HG03064 (cell line): Measurements from ENCODE around the gene GAN.

Experiments
- ATAC-seq: cut with Tn5 transposase; IDR thresholded peaks from one replicate; pipeline ENCODE4 v1.9.1; 2021; ENCODE audit warnings: low read depth; ENCODE audit not compliant: unreplicated experiment

Gene GAN, protein sequence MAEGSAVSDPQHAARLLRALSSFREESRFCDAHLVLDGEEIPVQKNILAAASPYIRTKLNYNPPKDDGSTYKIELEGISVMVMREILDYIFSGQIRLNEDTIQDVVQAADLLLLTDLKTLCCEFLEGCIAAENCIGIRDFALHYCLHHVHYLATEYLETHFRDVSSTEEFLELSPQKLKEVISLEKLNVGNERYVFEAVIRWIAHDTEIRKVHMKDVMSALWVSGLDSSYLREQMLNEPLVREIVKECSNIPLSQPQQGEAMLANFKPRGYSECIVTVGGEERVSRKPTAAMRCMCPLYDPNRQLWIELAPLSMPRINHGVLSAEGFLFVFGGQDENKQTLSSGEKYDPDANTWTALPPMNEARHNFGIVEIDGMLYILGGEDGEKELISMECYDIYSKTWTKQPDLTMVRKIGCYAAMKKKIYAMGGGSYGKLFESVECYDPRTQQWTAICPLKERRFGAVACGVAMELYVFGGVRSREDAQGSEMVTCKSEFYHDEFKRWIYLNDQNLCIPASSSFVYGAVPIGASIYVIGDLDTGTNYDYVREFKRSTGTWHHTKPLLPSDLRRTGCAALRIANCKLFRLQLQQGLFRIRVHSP

DNA sequence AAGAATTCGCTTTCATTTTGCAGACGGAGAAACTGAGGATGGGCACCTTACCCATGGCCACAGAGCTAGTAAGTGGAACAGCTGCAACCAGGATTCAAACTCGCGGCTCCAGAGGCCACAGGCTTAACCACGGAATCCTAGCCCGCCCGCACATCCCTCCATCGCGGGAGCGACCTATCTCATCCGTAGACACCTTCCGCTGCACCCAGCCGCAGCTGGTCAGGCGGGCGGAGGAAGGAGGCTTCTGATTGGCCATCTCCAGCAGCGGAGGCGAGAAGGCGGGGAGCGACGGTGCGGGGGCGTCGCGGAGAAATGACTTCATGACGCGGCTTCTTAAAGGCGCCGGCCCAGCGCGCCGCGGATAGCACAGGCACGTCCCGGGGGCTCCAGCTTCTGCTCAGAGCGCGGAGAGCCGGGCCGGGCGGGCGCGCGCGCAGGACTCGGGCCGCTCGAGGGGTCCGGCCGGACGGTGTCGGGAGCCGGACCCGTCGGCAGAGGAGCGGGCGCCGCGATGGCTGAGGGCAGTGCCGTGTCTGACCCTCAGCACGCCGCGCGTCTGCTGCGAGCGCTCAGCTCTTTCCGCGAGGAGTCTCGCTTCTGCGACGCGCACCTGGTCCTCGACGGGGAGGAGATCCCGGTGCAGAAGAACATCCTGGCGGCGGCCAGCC, at the start of gene GAN:
GAN (plus strand) TSS at position 360 of the 668 bp plus-strand sequence; CDS start at position 512, 152 bp downstream.
- ATAC-seq, result peak; percentile 90

DNA sequence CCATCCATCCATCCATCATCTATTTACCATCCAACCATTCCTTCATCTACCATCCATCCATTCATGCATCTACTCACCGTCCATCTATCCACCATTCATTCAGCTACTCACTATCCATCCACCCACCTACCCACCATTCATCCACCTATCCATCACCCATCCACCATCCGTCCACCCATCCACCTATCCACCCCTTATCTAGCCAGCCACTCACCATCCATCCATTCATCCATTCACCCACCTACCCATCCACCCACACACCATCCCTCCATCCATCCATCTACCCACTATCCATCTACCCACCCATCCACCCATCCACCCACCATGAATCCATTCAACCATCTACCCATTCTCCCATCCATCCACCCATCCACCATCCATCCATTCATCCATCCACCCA, 49.7 kb upstream of the GAN start:
- ATAC-seq, result no peak

DNA sequence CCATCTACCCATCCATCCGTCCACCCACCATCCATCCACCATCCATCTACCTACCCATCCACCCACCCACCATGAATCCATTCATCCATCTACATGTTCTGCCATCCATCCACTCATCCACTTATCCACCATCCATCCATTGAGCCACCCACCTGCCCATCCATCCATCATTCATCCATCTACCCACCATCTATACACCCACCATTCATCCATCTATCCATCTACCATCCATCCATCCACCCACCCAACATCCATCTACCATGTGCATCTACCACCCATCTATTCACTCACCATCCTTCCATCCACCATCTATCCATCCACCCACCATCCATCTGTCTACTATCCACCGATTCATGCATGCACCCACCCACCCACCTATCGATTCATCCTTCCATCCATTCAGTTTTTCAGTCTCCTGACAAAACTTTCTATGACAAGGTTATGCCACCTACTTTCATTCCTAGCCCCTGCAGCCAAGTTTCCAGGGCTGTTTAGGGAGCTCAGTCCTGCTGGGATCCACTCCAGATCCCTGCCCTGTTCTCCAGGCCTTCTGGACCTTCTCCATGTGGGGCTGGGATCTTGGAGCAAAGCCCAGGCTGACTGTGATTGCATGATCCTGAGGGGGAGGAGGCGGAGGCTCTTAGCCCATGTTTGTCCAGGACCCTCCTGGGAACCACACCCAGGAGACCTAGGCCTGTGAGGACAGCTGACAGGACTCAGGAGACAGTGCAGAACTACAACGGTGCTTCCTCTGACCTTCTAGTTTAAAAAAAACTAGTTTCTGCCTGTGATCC, 48.9 kb upstream of the GAN start:
- ATAC-seq, result no peak

DNA sequence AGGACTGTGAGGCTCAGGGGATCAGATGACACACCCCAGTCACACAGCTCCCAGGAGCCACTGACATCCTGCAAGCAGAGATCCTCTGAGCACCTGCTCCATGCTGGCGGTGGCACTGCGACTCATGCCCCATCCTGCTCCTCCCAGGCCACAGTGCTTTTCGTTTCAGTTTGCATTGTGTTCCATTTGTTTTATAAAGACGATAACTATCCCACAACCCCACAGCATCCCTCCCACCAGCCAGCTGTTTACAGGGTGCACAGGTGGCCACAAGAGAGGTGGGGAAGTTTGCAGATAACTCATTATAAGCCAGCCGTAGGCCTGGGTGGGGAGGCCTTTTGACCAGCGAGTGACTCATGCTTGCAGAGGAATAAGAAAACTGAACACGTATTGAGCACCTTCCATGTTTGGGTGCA, 48.1 kb upstream of the GAN start:
- ATAC-seq, result no peak

DNA sequence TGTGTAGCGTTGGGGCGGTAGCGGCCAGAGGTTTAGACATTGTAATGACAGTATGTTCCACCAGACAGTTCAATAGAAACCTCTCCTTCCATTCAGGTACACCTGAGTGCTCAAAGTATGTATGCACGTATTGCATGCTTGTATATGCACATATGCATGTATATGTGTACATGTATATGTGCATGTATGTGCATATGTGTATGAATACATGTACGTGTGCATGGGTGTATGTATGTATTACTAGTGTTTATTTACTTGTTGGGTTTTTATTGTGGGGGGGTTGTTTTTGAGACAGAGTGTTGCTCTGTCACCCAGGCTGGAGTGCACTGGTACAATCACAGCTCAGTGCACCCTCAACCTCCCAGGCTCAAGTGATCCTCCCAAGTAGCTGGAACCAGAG, 46.3 kb upstream of the GAN start:
- no peak for ATAC-seq

DNA sequence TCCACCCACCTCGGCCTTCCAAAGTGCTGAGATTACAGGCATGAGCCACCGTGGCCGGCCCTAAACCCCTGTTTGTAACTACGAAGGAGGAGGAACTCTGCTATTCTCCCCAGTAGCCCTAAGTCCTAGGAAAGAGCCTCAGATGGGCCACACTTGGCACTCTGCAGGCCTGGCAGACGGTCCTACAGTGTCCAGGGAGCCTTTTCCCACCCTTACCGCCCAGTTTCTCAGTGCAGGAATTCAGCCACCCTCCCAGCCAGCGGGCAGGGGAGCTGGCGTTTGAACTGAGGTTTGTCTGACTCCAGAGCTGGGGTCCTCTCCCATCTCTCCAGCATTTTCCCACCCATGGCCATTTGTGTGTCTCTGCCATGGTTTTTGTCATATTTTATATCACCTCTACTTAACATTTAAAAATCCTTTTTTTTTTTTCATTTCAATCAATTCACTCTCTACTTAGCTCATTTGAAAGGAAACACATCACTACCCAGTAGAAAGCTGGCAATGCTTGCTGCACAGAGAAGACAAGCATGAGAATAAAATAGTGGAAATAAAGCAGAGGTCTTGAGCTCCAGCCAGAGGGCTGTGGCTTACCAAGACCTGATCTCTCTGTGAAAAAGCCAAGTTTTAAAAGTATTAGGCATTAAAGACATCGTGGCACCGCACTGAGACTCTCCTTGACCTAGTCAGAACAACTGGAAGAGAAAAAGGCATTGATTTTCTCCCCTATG, 41.4 kb upstream of the GAN start:
- ATAC-seq, result no peak

DNA sequence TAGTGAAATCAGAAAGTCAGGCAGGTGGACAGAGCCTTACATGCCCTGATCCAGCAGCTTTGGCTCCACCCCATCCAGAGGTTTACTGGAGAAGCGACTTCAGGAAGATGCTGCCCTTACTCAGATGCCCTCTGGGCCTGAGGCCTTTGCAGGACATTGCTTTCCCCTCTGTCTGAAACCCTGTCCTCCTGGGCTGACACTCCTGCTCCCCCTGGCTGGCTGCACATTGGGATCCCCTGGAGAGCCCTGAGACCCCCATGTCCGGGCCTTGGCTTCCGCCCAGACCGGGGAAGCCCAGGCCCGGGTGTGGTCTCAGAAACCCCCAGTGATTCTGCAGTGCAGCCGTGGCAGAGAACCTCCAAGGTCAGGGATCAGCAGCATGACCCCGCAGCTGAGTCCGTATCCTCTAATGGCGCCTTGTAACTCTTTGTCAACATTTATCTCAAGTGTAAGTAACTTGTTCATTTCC, 39.7 kb upstream of the GAN start:
- no peak for ATAC-seq

DNA sequence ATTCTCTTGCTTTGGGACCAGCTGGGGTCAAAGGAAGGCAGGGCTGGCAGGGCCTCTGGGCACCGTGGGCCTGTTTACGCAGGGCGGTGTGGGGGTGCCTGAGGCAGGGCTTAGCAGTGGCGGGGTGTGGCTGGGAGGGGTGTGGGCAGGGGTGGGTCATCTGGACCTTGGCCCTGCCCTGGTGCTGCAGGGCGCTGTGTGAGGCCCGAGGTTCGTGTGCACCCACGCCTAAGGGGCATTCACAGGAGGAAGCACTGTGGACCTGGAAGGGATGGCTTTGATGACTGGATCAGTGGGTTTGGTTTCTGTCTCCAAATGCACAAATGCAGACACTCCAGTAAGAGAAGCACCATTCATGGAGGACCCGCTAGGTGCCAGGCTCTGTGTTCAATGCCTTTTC, 39.0 kb upstream of the GAN start:
- ATAC-seq, result no peak

DNA sequence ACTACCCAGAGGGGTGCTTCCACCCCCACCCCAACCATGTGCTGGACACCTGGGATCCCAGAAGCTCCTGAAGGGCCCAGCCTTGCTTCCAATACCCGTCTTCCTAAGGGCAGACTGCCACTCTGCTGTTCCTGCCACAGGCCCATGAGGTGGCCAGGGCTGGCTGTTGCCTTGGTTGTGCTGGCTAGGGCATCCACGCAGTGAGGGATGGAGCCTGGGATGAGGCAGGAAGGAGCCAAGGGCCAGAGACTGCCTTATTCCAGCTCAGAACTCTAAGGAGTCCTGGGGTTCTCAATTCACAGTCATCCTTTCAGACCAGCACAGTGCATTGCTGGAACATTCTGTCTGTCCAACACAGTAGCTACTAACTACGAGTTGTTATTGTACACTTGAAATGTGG, 38.4 kb upstream of the GAN start:
- no peak for ATAC-seq

DNA sequence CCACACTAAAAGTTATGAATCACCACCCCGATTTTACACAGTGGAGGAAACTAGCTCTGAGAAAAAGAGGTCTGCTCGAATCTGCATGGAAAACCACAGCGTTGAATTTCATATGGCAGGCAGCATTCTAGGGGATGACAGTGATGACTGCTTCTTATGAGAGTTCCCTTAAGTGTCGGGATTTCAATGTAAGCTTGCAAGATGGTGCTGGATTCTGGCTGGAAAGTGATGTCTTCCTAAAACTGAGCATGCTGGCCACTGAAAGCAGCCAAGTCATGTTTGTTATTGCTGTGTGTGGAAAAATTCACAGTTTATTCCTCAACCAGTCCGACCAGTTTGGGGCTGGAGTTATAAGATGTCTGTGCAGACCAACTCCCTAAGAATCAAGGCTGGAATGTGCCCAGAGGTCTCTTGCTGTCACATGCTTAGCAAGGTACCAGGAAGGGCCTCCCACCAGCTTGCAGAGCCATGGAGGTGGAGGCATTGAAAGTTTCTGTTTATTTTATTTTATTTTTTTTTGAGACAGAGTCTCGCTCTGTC, 37.2 kb upstream of the GAN start:
- no peak for ATAC-seq

DNA sequence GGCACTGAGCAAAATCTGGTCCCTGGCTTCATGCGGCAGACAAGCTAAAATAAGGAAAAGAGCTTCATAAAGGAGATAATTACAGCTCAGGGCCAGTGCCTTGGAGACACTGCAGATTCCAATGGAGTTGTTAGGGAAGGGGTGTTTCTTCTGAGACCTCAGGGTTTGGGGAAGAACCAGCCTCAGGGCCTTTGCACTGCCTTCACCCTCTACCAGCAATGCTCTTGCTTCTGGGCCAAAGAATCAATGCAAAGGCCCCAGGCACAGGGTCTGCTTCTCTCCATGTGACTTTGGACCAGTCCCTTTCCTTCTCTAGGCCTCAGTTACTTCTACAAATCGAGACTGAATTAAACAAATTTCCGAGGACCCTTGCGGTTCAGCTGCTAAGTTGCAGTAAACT, 36.2 kb upstream of the GAN start:
- no peak for ATAC-seq

DNA sequence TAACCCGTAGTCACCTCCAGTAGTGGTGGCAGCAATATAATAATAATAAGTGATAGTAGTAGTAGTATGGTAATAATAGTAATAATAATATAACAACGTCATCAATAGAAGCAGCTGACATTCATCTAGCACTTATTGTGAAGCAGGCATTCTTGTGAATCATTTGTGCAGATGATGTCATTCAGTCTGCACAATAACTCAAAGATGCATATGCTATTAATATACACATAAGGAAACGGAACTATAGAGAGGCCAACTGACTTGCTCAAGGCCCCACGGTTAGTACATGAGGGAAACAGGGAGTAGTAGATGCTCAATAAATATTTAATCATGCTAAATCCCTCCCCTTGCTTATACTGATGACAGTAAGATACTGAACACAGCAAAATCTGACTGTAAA, 35.4 kb upstream of the GAN start:
- no peak for ATAC-seq

DNA sequence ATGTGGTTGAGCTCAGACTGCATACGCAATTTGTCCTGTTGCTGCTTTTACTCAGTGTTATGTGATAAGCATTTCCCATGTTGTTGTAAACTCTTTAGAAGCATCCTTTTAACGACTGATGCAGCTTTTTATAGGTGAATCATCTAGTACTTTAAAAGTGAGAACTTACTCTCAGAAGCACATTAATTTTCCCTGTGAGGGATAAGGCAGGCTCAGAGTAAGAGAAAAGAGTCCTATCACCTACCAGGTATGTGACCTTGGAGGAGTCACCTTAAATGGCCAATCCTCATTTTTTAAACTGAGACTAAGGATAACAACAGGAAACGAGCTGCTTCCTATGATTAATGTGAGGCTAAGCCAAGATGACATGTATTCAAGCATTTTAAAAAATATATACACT, 34.4 kb upstream of the GAN start:
- ATAC-seq, result no peak

DNA sequence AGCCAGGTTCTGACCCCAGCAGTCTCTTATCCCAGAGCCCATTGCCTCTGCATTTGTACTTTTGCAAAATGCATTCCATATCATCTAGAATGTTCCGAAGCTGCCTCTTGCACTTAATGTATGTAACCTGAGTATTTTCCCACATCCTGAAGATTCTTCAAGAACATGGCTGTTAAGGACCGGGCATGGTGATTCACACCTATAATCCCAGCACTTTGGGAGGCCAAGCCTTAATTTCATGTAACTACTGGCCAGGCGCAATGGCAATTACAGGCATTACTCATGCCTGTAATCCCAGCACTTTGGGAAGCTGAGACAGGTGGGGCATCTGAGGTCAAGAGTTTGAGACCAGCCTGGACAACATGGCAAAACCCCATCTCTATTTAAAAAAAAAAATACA, 31.7 kb upstream of the GAN start:
- no peak for ATAC-seq

DNA sequence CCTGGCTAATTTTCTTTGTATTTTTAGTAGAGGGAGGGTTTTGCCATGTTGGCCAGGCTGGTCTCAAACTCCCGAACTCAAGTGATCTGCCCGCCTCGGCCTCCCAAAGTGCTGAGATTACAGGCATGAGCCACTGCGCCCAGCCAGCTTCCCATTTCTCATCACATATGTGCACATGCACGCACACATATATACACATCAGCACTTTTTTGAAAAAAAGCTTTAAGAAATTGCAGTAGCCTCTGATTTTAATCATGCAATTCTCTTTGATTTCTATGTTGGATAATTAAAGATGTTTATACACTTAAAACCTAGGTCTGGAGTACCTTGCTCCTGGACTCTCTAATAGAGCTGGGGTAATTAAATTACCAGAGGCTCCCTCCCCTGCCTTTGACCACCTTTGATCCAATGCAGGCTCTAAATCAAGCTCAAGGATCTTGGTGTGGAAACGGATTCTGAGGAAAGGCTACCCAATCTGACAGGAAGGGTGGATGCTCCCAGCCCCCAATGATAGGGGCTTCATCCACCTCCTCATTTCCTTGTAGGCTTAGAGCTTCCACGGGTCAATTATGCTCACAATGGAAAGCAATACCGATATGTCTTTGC, 29.7 kb upstream of the GAN start:
- no peak for ATAC-seq

DNA sequence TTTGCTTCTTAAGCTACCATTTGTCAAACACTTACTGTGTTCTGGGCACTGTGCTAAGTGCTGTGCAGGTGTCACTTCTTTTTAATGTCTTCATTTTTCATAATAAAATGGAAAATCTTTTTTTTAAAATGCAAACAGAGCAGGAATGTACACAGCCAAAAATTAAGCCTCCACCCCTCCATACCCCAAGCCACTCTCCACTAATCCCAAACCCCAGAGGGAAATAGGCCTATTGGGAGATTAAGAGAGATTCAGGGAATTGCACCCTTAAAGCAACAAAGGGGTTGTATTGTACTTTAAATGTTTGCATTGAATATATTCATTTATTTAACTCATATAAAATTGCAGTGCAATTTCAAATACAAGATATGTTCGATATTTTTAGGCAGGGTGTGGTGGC, 28.6 kb upstream of the GAN start:
- no peak for ATAC-seq

DNA sequence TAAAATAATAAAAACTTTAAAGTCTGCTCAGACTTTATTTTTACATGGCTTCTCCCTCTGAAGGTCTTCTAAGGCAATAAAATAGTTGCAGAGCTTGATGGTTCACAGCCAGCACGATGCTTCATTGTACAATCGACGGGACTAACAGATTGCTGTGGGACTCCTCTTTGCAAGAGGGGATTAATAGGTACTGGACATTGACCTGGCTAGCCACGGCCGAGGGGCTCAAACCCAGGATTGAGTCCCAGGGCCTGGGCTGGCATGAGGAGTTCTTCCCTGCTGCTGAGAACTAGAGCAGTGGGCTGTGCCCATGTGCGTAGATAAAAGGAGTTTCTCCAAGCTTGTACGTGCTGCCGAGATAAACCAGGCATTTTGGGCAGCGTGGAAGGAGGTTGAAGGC, 23.6 kb upstream of the GAN start:
- no peak for ATAC-seq

DNA sequence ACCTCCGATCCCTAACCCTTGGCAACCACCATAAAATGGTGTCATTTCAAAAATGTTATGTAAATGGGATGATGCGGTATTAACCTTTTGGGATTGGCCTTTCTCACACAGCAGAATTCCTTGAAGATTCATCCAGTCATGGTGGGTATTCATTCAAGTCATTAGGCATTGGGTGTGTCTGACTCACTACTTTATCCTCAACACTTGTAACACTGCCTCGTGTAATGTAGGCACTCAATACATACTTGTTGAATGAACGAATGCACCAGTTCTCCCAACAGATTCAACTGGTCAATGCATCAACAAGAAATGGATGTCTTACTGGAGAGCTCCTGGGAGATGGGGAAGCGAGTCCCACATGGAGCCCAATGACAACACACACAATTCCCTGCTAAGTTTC, 21.8 kb upstream of the GAN start:
- no peak for ATAC-seq

DNA sequence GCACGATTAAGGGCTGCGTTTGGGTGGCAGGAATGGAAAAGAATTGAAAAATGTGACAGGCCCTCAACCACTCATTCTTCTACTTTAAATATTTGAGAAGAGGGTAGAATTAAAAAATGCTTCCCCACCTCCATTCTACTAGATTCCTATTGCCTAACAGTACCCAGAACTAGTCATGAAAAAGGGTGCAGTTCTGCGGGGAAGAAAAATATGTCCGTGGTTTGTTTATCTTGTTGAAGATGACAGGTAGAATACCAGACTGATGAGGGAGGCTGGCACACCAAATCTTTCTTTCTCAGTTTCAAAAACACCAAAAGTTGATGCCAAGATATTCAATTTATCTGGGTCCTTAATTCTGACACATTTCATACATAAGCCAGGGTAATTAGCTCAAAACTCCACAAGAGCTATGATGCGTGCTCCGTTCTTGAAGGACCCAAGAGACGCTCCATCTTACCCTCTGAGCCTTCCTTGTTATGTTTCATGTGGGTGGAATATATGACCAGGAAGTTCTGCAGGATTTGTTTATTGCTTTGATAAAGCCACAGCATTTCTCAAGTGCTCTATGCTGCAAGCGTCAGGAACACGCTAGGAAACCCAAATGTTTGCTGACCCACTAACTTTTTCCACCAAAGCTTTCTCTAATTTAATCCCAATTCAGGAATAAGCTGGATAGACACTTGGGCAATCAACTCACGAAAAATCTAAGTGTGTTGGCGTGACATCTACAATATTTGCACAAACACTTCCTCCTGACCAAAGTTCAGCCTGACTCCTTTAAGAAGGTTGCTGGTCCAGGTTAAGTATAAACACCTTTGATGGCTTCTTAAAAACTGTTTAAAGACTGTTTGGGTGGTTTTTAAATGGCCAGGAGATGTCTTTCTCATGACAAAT, 20.6 kb upstream of the GAN start:
- ATAC-seq, result no peak
